ENCODE results near the gene KDM1A.

KDM1A gene

GRCh38 chr1:23050201-23050600 lies 30.9 kb downstream of the KDM1A start:
- POLR2A ChIA-PET: interaction anchor here (0.6 kb wide), 1 partner anchor 10 kb away, joined by 3 read pairs; no protein-coding TSS in a partner anchor
- no peak for DNase-seq (ENCODE audit: extremely low spot score)
- no peak for TF ChIP-seq CTCF (IDR thresholded peaks at IDR 0.05; ENCODE audit: control extremely low read depth, extremely low read depth, low read depth, missing control alignments)
- CTCF ChIA-PET: interaction anchor here (0.6 to 1.2 kb wide), 2 partner anchors 19 to 48 kb away, joined by 3 to 5 read pairs; no protein-coding TSS in a partner anchor

GRCh38 chr1:23051290-23051909 lies 32.1 kb downstream of the KDM1A start:
- no peak for TF ChIP-seq CTCF (IDR thresholded peaks at IDR 0.05; ENCODE audit: control extremely low read depth, extremely low read depth, low read depth, missing control alignments)
- ChIA-PET CTCF (interaction anchor here (1.1 kb wide), 1 partner anchor 43 kb away, joined by 3 read pairs; no protein-coding TSS in a partner anchor), POLR2A (no interaction called here)
- no peak for DNase-seq (ENCODE audit: extremely low spot score)

GRCh38 chr1:23057301-23057700 lies 38.0 kb downstream of the KDM1A start:
- TF ChIP-seq CTCF (IDR thresholded peaks at IDR 0.05; ENCODE audit: control extremely low read depth, extremely low read depth, low read depth, missing control alignments): no peak
- no peak for DNase-seq (ENCODE audit: extremely low spot score)
- ChIA-PET POLR2A (no interaction called here), CTCF (interaction anchor here (0.7 to 1.1 kb wide), 3 partner anchors 10 to 36 kb away, joined by 3 read pairs; no protein-coding TSS in a partner anchor)

- ChIA-PET CTCF (interaction anchor here (0.9 to 1.5 kb wide), 5 partner anchors 14 to 122 kb away, joined by 3 to 4 read pairs (median 3); no protein-coding TSS in a partner anchor), POLR2A (no interaction called here)
- DNase-seq (ENCODE audit: extremely low spot score): no peak
- TF ChIP-seq CTCF (IDR thresholded peaks at IDR 0.05; ENCODE audit: control extremely low read depth, extremely low read depth, low read depth, missing control alignments): no peak
Measured at GRCh38 chr1:23062271-23062670, 43.0 kb downstream of the KDM1A start.

GRCh38 chr1:23065385-23065784 lies 46.1 kb downstream of the KDM1A start:
- ChIA-PET CTCF (interaction anchor here (1.1 kb wide), 1 partner anchor 18 kb away, joined by 4 read pairs; no protein-coding TSS in a partner anchor), POLR2A (no interaction called here)
- no peak for DNase-seq (ENCODE audit: extremely low spot score)
- TF ChIP-seq CTCF (IDR thresholded peaks at IDR 0.05; ENCODE audit: control extremely low read depth, extremely low read depth, low read depth, missing control alignments): no peak

- CTCF ChIA-PET: interaction anchor here (1.1 to 1.4 kb wide), 3 partner anchors 13 to 119 kb away, joined by 3 to 4 read pairs (median 4); no protein-coding TSS in a partner anchor
- no peak for TF ChIP-seq CTCF (IDR thresholded peaks at IDR 0.05; ENCODE audit: control extremely low read depth, extremely low read depth, low read depth, missing control alignments)
- POLR2A ChIA-PET: no interaction called here
- DNase-seq (ENCODE audit: extremely low spot score): no peak
Measured at GRCh38 chr1:23066075-23066474, 46.8 kb downstream of the KDM1A start.
